ENCODE data around the gene TP53BP2.

GRCh38 chr1:223825767-223826748 lies 19.7 kb downstream of the TP53BP2 start:
- TF ChIP-seq EZH2 (IDR thresholded peaks at IDR 0.05; ENCODE audit: borderline replicate concordance, low read depth, low read length, severe bottlenecking): no peak
- no peak for TF ChIP-seq CTCF (IDR thresholded peaks at IDR 0.05; ENCODE audit: borderline replicate concordance, extremely low read depth, low read length, poor library complexity, severe bottlenecking)
